ENCODE data around the gene SMIM21. TPM values are rescaled to one million over a fixed set of nuclear protein-coding genes. Genes with fewer than 3 reads are reported as not detected.

SMIM21 gene
- 0.16 TPM for polyA plus RNA-seq (2013, experiment 1 of 2; ENCODE audit: insufficient read length)
- polyA plus RNA-seq (2013, experiment 2 of 2; ENCODE audit: insufficient read length) = not detected

- no peak for DNase-seq
Observed at GRCh38 chr18:75427603-75428002, at the start of gene SMIM21. TSS of gene SMIM21 (minus strand) at chr18:75427703. CDS start at chr18:75427563, 140 bp downstream.

GRCh38 chr18:75475228-75475627 lies 47.7 kb upstream of the SMIM21 start:
- peak; percentile 95 for DNase-seq

GRCh38 chr18:75474332-75474731 lies 46.8 kb upstream of the SMIM21 start:
- DNase-seq = no peak

GRCh38 chr18:75473316-75473715 lies 45.8 kb upstream of the SMIM21 start:
- no peak for DNase-seq

GRCh38 chr18:75472906-75473305 lies 45.4 kb upstream of the SMIM21 start:
- no peak for DNase-seq

GRCh38 chr18:75472396-75472795 lies 44.9 kb upstream of the SMIM21 start:
- no peak for DNase-seq

GRCh38 chr18:75471850-75472249 lies 44.3 kb upstream of the SMIM21 start:
- DNase-seq = no peak

GRCh38 chr18:75467851-75468250 lies 40.3 kb upstream of the SMIM21 start:
- DNase-seq = no peak

- DNase-seq = no peak
Observed at GRCh38 chr18:75467281-75467795, 39.8 kb upstream of the SMIM21 start.

GRCh38 chr18:75464356-75464755 lies 36.9 kb upstream of the SMIM21 start:
- no peak for DNase-seq

GRCh38 chr18:75462178-75462832 lies 34.8 kb upstream of the SMIM21 start:
- DNase-seq = no peak

GRCh38 chr18:75456199-75456631 lies 28.7 kb upstream of the SMIM21 start:
- no peak for DNase-seq

GRCh38 chr18:75455249-75456198 lies 28.0 kb upstream of the SMIM21 start:
- peak; percentile 29 for DNase-seq

- DNase-seq = no peak
Observed at GRCh38 chr18:75454022-75454795, 26.7 kb upstream of the SMIM21 start.

- DNase-seq = no peak
Observed at GRCh38 chr18:75450906-75451305, 23.4 kb upstream of the SMIM21 start.

- peak; percentile 86 for DNase-seq
Observed at GRCh38 chr18:75441896-75442295, 14.4 kb upstream of the SMIM21 start.

GRCh38 chr18:75439348-75439747 lies 11.8 kb upstream of the SMIM21 start:
- DNase-seq = peak; percentile 72

GRCh38 chr18:75438891-75439290 lies 11.4 kb upstream of the SMIM21 start:
- peak; percentile 78 for DNase-seq

- DNase-seq = no peak
Observed at GRCh38 chr18:75437979-75438378, 10.5 kb upstream of the SMIM21 start.

GRCh38 chr18:75433098-75433497 lies 5.6 kb upstream of the SMIM21 start:
- DNase-seq = no peak

- no peak for DNase-seq
Observed at GRCh38 chr18:75429975-75430374, 2.5 kb upstream of the SMIM21 start.

GRCh38 chr18:75428490-75428889 lies 987 bp upstream of the SMIM21 start:
- no peak for DNase-seq

Measured in fibroblast of skin of scalp (primary cell).